Osteocyte (in vitro differentiated cells): ENCODE results near the gene TPSAB1. TPM values are rescaled to one million over a fixed set of nuclear protein-coding genes. Genes with fewer than 3 reads are reported as not detected.

Experiments
- DNase-seq: peaks from one replicate; pipeline ENCODE4 v3.0.0; 2021; ENCODE audit warnings: mixed read lengths; ENCODE audit not compliant: unreplicated experiment; ENCODE audit errors: extremely low spot score
- H3K27ac Mint-ChIP-seq: one replicate; pipeline ENCODE4 v1.8.0; 2021; ENCODE audit warnings: mild to moderate bottlenecking, mixed read lengths; ENCODE audit not compliant: unreplicated experiment
- H3K27me3 Mint-ChIP-seq: one replicate; pipeline ENCODE4 v1.8.0; 2021; ENCODE audit warnings: mixed read lengths; ENCODE audit not compliant: unreplicated experiment
- H3K36me3 Mint-ChIP-seq: one replicate; pipeline ENCODE4 v1.8.0; 2021; ENCODE audit warnings: mixed read lengths; ENCODE audit not compliant: unreplicated experiment
- H3K4me1 Mint-ChIP-seq: one replicate; pipeline ENCODE4 v1.8.0; 2021; ENCODE audit warnings: mixed read lengths; ENCODE audit not compliant: unreplicated experiment
- H3K4me3 Mint-ChIP-seq: one replicate; pipeline ENCODE4 v1.8.0; 2021; ENCODE audit warnings: mild to moderate bottlenecking, moderate library complexity, mixed read lengths; ENCODE audit not compliant: unreplicated experiment
- H3K9me3 Mint-ChIP-seq: one replicate; pipeline ENCODE4 v1.8.0; 2021; ENCODE audit warnings: mixed read lengths; ENCODE audit not compliant: unreplicated experiment
- total RNA-seq: library from RNA; stranded (reverse); gene quantifications from 2 replicates; pipeline ENCODE4 v1.2.1, GENCODE V29; 2021
- TF ChIP-seq, protein P1 (sequence below): fragments of 200-600 bp; sonication (generic); IDR thresholded peaks from 2 replicates; pipeline ENCODE4 v1.5.0; 2021; ENCODE audit warnings: antibody characterized with exemption, mild to moderate bottlenecking, moderate library complexity

The TPSAB1 gene
- total RNA-seq, 1 donor from 2014 or later, result not detected

- DNase-seq, result no peak
- Mint-ChIP-seq H3K36me3 (no peaks in the 10 kb centered on the region), H3K9me3 (no peaks in the 10 kb centered on the region), H3K27ac (no peak overlapping the region), H3K4me3 (no peak overlapping the region), H3K27me3 (peaks cover 8% of the 10 kb centered on the region), H3K4me1 (peaks cover 14% of the 10 kb centered on the region)
- TF ChIP-seq, protein P1, sequence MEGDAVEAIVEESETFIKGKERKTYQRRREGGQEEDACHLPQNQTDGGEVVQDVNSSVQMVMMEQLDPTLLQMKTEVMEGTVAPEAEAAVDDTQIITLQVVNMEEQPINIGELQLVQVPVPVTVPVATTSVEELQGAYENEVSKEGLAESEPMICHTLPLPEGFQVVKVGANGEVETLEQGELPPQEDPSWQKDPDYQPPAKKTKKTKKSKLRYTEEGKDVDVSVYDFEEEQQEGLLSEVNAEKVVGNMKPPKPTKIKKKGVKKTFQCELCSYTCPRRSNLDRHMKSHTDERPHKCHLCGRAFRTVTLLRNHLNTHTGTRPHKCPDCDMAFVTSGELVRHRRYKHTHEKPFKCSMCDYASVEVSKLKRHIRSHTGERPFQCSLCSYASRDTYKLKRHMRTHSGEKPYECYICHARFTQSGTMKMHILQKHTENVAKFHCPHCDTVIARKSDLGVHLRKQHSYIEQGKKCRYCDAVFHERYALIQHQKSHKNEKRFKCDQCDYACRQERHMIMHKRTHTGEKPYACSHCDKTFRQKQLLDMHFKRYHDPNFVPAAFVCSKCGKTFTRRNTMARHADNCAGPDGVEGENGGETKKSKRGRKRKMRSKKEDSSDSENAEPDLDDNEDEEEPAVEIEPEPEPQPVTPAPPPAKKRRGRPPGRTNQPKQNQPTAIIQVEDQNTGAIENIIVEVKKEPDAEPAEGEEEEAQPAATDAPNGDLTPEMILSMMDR, result no peak
Observed at GRCh38 chr16:1279081-1279944, 38.8 kb downstream of the TPSAB1 start.

GRCh38 chr16:1279945-1280589 is 39.6 kb downstream of the TPSAB1 start:
- Mint-ChIP-seq H3K4me3 (no peak overlapping the region), H3K9me3 (no peaks in the 10 kb centered on the region), H3K4me1 (peaks cover 14% of the 10 kb centered on the region), H3K27ac (no peak overlapping the region), H3K36me3 (no peaks in the 10 kb centered on the region), H3K27me3 (peaks cover 8% of the 10 kb centered on the region)
- TF ChIP-seq, protein P1, result no peak
- DNase-seq, result peak; percentile 82

DNA sequence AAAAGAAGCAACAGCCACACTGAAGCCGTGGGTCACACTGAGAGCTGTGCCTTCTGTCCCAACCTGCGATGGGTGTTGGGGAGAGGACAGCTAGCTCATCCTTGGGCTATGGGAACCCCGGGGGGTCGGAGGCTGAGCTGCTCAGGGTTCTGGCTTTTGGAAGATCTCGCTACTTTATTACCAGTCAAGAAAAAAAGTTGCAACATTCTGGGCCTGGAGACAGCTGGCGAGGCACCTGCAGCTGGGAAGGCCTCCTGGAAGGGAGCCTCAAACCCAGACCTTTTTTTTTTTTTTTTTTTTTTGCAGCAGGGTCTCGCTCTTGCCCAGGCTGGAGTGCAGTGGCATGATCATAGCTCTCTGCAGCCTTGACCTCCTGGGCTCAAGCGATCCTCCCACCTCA is 40.3 kb downstream of the TPSAB1 start:
- Mint-ChIP-seq H3K36me3 (no peaks in the 10 kb centered on the region), H3K27me3 (peaks cover 4% of the 10 kb centered on the region), H3K4me3 (no peak overlapping the region), H3K4me1 (peaks cover 14% of the 10 kb centered on the region), H3K27ac (no peak overlapping the region), H3K9me3 (no peaks in the 10 kb centered on the region)
- DNase-seq, result no peak
- TF ChIP-seq, protein P1, result no peak

DNA sequence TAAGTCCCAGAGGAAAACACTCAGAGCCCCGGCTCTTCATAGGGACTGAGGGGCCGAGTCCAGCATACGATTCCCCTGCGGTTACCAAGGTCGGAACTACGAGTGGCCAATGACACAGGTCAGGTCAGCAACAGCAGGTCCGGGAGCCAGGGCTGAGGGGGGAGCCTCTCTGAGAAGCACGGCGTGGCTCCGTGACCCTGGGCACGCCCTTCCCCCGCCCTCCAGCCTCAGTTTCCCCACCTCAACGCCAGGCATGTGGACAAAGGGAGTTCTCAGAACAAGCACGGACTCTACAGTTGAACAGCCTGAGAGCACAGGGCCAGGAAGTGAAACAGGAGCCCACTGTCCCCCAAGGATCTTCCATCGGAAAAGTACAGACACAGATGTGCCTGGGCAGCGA is 41.0 kb downstream of the TPSAB1 start:
- Mint-ChIP-seq H3K9me3 (no peaks in the 10 kb centered on the region), H3K27ac (no peak overlapping the region), H3K4me3 (no peak overlapping the region), H3K36me3 (no peaks in the 10 kb centered on the region), H3K4me1 (peaks cover 14% of the 10 kb centered on the region), H3K27me3 (peaks cover 8% of the 10 kb centered on the region)
- DNase-seq, result no peak
- TF ChIP-seq, protein P1, result no peak

DNA sequence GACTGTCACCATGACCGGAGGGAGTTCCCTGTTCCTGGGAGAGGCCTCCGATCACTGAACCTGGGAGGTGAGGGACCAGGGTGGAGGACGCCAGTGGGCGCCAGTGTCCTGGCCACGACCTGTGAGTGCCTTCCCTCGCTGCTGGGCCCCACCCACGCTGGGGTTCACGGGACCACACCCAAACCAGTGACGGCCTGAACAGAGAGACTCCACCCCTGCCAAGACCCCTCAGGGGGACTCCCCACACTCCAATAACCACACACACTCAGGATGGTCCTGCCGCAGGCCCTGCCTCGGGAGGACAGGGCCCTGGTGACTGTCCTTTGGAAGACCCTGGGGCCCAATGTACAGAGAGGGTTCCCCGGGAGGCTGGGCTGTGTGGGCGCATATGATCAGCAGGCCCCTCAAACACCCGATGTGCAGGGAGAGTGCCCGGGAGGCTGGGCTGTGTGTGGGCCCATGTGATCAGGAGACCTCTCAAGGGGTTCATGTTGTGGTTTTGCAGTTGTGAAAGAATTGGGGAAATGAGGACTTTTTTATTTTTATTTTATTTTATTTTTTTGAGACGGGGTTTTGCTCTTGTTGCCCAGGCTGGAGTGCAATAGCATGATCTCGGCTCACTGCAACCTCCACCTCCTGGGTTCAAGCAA is 41.9 kb downstream of the TPSAB1 start:
- Mint-ChIP-seq H3K36me3 (no peaks in the 10 kb centered on the region), H3K4me3 (no peak overlapping the region), H3K9me3 (no peaks in the 10 kb centered on the region), H3K27me3 (peaks cover 8% of the 10 kb centered on the region), H3K4me1 (peaks cover 14% of the 10 kb centered on the region), H3K27ac (no peak overlapping the region)
- TF ChIP-seq, protein P1, result no peak
- DNase-seq, result peak; percentile 82
